Esophagus (tissue), 2 donors: ENCODE results near the gene TCEA3. TPM values are rescaled to one million over a fixed set of nuclear protein-coding genes. Genes with fewer than 3 reads are reported as not detected.
A peak's percentile ranks its signal among the peaks of the same experiment; 100 is the strongest.

ENCODE experiments used
- H3K27ac ChIP-seq, 2 donors: one replicate each; pipeline ENCODE4 v1.5.1; 2013; ENCODE audit warnings: low read depth in 2 of 2, mild to moderate bottlenecking in 2 of 2, inconsistent platforms in 1 of 2, low read length in 1 of 2, moderate library complexity in 1 of 2
- H3K27me3 ChIP-seq, 2 donors: one replicate each; pipeline ENCODE4 v1.6.1; 2013; ENCODE audit warnings: low read length in 2 of 2, control low read depth in 1 of 2, mild to moderate bottlenecking in 1 of 2; ENCODE audit not compliant: insufficient read depth in 2 of 2, control insufficient read depth in 1 of 2
- H3K36me3 ChIP-seq, 2 donors: one replicate each; pipeline ENCODE4 v1.6.1; 2013; ENCODE audit warnings: low read length in 1 of 2; ENCODE audit not compliant: control insufficient read depth in 2 of 2, insufficient read depth in 2 of 2
- H3K4me1 ChIP-seq, 2 donors: one replicate each; pipeline ENCODE4 v1.6.1; 2013; ENCODE audit warnings: low read length in 1 of 2; ENCODE audit not compliant: control insufficient read depth in 2 of 2, insufficient read depth in 2 of 2
- H3K4me3 ChIP-seq, 2 donors: one replicate each; pipeline ENCODE4 v1.5.1; 2013; ENCODE audit warnings: low read length in 2 of 2, mild to moderate bottlenecking in 2 of 2, low read depth in 1 of 2, moderate library complexity in 1 of 2
- H3K9me3 ChIP-seq, 2 donors: one replicate each; pipeline ENCODE4 v1.6.1; 2013; ENCODE audit warnings: mild to moderate bottlenecking in 2 of 2, low read depth in 1 of 2, low read length in 1 of 2, moderate library complexity in 1 of 2; ENCODE audit not compliant: control insufficient read depth in 2 of 2, insufficient read depth in 1 of 2
- WGBS, 2 donors: extraction: QIAGEN DNeasy Blood & Tissue Kit; methylation state at CpG; one replicate each; pipeline ENCODE4 v1.1.7; 2013; 5-methylcytosine and 5-hydroxymethylcytosine counted together
- polyA plus RNA-seq, 2 donors: library from polyadenylated mRNA; stranded (reverse); fragments of 200-250 nt; gene quantifications; one replicate each; pipeline ENCODE4 v1.2.3, GENCODE V29; 2013
- donor health status: healthy with polysubstance abuse.
- donor health status: Bipolar disorder and iron deficiency.

The TCEA3 gene
- polyA plus RNA-seq, 2 donors: 22.0 to 37.7 TPM

DNA sequence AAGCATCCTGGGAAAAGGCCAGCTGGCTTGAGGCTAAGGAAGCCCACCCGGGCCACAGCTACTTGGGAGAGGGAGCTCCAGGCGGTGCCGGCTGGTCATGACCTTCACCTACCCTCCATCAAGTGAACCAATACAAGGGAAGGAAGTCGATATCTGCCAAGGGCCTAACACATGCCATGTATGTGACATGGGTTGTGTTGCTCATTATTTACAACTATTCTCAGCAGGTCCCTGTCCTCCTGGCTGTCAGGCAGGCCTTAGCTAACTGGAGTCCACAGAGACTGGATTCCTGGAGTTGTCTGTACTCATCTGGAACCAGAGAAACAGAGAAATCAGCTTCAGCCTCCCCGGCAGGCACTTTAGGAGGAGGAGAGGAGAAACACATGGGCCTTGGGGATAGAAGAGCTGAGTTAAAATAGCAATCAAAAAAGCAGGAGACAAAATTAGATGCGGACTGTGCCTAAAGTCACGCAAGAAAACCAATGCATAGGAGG lies 15.7 kb downstream of the TCEA3 start:
- no peaks in the 10 kb centered on the region for H3K27me3 ChIP-seq
- H3K36me3 ChIP-seq: peaks cover 3 to 5% of the 10 kb centered on the region in 2 donors
- H3K27ac ChIP-seq: no peak overlapping the region
- H3K4me3 ChIP-seq: no peak overlapping the region
- peaks cover 0 to 3% of the 10 kb centered on the region in 2 donors for H3K4me1 ChIP-seq
- no peaks in the 10 kb centered on the region for H3K9me3 ChIP-seq
- 75 to 87% methylated on average over 7 of the region's 7 CpGs for WGBS, 2 donors

DNA sequence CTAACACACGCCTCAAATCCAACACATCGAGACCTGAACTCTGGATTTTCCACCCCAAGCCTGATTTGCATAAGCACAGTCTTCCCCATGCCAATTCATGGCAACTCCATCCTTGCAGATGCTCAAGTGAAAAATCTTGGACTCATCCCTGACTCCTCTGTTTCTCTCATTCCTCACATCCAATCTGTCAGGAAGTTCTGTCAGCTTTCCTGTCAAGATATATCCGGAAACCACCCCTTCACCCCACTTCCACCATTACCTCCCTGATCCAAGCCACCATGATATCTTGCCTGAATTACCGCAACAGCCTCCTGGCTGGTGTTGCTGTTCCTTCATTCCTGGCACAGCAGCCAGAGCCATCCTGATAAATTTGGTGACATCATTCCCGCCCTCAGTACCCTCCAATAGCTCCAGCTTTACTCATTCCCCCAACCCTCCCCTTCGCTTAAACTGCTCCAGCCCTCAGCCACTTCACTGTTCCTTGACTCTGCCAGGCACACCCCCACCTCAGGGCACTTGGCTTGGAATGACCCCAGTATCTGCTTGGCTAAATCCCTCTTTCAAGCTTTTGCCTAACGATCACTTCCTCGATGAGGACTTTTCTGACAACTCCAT lies 17.4 kb downstream of the TCEA3 start:
- peaks cover 3 to 5% of the 10 kb centered on the region in 2 donors for H3K36me3 ChIP-seq
- no peaks in the 10 kb centered on the region for H3K27me3 ChIP-seq
- H3K9me3 ChIP-seq: no peaks in the 10 kb centered on the region
- H3K27ac ChIP-seq: peak overlapping the region in 1 of 2 donors; percentile 57
- WGBS, 2 donors: 61 to 69% methylated on average over 8 of the region's 8 CpGs
- no peak overlapping the region for H3K4me3 ChIP-seq
- peaks cover 0 to 11% of the 10 kb centered on the region in 2 donors for H3K4me1 ChIP-seq

DNA sequence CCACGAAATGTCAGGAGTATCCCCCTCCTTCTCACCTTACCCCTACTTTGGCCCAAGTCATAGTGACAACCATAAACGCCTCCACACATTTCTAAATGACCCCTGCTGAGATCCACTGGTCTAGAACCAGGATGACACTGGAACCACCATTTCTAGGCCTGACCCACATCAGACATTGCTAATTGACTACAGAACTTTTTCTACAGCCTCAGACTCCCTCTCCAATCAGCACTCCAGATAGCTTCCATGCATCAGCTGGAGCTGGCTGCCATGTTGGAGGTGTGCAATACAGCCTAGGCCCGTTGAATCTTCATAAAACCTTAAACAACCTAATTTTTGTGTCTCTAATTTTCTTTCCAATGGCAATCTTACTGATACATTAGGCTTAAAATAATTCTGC lies 18.6 kb downstream of the TCEA3 start:
- Histone ChIP-seq H3K4me3 (no peak overlapping the region), H3K27ac (no peak overlapping the region), H3K36me3 (peaks cover 3 to 5% of the 10 kb centered on the region in 2 donors), H3K27me3 (no peaks in the 10 kb centered on the region), H3K9me3 (no peaks in the 10 kb centered on the region), H3K4me1 (peaks cover 0 to 11% of the 10 kb centered on the region in 2 donors)
- WGBS, 2 donors: 87 to 88% methylated on average over 3 of the region's 3 CpGs

DNA sequence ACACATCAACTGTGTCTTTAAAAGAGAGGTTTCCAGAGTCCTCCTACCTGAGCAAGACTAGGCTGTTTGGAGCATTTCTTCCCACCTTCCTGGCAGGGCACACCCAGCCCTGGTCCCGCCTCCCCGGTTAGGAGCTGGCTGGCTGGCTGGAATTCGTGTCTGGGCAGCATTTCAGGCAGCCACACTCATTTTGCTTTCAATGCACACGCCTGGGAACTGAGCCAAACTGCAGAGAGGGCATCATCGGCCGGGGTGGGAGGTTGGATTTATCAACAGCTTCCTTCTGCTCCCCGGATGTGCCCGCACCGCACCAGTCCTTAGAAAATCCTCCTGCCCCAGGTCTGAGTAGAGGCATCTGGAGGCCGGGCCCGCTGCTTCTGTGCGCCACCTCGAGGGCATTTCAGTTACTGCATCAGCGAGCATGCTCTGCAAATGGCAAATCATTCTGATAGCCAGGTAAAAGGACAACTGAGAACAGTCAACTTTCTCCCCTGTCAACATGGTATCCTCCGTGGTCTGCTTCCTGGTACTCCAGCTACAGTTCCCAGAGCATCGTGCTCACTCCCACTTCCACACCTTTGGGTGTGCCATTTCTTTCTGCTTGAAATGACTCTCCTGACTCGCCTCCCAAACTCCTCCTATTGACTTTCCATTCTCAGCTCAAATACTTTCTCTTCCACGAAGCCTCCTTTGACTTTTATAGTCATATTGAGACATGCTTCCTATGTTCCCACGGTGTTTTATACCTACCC lies 20.6 kb downstream of the TCEA3 start:
- Histone ChIP-seq H3K4me1 (peaks cover 0 to 11% of the 10 kb centered on the region in 2 donors), H3K27ac (peak overlapping the region; percentile 73 to 75), H3K9me3 (no peaks in the 10 kb centered on the region), H3K4me3 (no peak overlapping the region), H3K36me3 (peaks cover 3 to 5% of the 10 kb centered on the region in 2 donors), H3K27me3 (no peaks in the 10 kb centered on the region)
- 6% methylated on average over 19 of the region's 19 CpGs for WGBS, 2 donors

DNA sequence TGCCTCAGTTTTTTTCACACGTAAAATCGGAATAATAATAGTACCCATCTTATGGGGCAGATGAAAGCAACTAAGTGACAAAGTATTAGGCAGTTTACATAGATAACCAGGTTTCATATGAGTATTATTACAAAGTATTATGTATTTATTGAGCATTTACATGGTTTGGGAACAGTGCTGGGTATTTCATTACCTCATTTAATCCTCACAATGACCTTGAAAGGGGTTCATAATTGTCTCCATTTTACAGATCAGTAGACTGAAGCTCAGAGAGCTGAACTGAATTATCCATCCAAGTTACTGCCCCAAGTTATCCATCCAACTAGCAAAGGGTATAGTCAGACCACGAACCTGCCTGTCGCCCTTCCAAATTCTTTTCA lies 21.2 kb downstream of the TCEA3 start:
- Histone ChIP-seq H3K27ac (peak overlapping the region; percentile 67 to 75), H3K27me3 (no peaks in the 10 kb centered on the region), H3K4me3 (no peak overlapping the region), H3K4me1 (peaks cover 0 to 11% of the 10 kb centered on the region in 2 donors), H3K9me3 (no peaks in the 10 kb centered on the region), H3K36me3 (peaks cover under 1% of the 10 kb centered on the region in 2 donors)
- 52 to 71% methylated on average over 4 of the region's 4 CpGs for WGBS, 2 donors

DNA sequence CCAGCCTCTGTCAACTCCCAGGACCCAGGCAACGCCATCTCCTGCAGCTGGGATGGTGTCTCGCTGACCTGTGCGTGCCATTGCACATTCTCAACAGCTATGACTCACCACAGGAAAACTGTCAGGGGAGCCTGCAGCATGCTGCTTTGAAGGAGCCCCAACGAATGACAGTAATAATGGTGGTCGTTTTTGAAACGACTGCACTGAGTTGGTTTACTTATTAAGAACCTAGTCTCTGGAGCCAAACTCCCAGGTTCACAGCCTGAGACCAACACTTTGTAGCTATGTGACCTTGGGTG lies 21.6 kb downstream of the TCEA3 start:
- H3K36me3 ChIP-seq: no peaks in the 10 kb centered on the region
- WGBS, 2 donors: 19 to 25% methylated on average over 6 of the region's 6 CpGs
- peaks cover 0 to 11% of the 10 kb centered on the region in 2 donors for H3K4me1 ChIP-seq
- no peak overlapping the region for H3K4me3 ChIP-seq
- H3K27me3 ChIP-seq: no peaks in the 10 kb centered on the region
- peak overlapping the region; percentile 54 to 72 for H3K27ac ChIP-seq
- no peaks in the 10 kb centered on the region for H3K9me3 ChIP-seq

DNA sequence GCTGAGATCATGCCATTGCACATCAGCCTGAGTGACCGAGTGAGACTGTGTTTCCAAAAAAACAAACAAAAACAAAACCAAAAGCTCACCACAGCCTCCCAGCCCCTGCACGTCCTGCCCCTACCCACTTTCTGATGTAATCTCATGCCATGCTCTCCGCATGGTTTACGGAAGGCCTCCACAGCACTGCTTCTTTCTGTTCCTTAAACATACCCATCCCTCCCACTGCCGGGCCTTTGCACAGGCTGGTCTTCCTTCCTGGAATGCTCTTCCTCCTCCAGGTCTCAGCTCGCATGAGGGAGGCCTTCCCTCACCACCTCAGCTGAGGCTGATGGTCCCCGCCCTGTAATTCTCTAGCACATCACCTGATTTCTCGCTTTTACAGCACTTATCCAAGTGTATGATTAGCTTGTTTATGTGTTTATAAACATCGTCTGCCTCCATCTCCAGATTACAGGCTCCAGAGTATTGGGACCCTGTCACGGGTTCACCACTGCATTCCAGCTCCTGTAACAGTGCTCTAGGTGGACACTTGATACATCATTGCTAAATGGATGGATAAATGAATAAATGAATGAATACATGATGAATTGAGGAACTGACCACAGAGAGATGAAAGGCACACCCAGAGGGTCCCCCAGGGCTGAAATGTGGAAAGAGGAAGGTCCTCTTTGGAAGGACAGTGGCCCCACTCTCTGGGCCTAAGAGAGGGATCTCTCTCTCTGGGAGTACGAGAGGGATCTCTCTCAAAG lies 22.1 kb downstream of the TCEA3 start:
- WGBS, 2 donors: 66 to 70% methylated on average over 11 of the region's 11 CpGs
- H3K36me3 ChIP-seq: no peaks in the 10 kb centered on the region
- no peak overlapping the region for H3K4me3 ChIP-seq
- peaks cover 0 to 11% of the 10 kb centered on the region in 2 donors for H3K4me1 ChIP-seq
- no peaks in the 10 kb centered on the region for H3K27me3 ChIP-seq
- peak overlapping the region; percentile 54 to 72 for H3K27ac ChIP-seq
- no peaks in the 10 kb centered on the region for H3K9me3 ChIP-seq

DNA sequence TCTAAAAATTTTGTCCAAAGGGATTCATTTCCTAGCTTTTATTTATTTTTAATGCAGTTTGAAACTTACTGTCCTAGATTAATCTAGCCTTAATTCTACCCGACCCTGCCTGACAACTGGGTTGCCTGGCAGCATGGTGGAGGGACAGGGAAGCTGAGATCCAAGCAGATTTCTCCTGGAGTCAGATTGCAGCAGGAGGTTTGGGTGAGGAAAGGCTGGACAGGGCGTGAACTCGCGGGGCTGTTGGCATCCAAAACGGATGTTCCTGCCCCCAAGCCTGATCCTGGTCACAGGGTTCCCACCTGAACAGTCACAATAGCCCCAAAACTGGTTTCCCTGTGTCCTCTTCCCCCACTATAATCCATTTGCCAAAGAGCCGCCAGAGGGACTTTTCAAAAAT lies 23.2 kb downstream of the TCEA3 start:
- Histone ChIP-seq H3K27me3 (no peaks in the 10 kb centered on the region), H3K4me3 (no peak overlapping the region), H3K4me1 (peaks cover 0 to 8% of the 10 kb centered on the region in 2 donors), H3K36me3 (no peaks in the 10 kb centered on the region), H3K9me3 (no peaks in the 10 kb centered on the region), H3K27ac (peak overlapping the region; percentile 25 to 47)
- WGBS, 2 donors: 57 to 70% methylated on average over 6 of the region's 6 CpGs

DNA sequence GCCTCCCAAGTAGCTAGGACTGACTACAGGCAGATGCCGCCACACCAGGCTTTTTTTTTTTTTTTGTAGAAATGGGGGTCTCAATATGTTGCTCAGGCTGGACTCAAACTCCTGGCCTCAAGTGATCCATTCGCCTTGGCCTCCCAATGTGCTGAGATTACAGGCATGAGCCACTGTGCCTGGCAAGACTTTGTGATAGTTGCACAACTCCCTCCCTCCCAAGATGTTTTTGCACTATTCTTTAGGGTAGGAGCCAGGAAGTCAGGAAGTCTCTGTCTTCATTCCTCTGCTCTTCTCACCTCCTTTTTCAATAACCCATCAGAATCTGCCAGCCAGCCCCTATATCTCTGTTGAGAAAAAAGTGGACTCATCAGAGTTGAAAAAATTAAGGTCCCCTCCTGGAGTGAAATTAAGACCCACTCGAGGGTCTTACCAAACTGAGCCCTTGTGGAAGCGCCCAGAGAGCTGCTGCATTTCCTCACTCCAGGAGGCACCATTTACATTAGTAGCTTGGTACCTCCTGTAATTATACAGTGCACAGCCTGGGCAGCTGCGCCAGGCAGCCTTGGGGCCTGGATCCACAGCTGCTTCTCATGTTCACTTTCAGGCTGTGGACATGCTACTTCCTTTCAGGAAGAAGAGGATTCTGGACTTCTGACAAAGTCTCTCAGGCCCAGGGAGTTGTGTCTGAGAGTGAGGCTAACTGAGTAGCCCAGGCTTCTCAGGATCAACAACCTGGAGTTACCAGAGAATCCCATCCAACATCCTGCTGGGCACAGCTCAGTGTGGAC lies 24.0 kb downstream of the TCEA3 start:
- no peaks in the 10 kb centered on the region for H3K9me3 ChIP-seq
- peaks cover 0 to 8% of the 10 kb centered on the region in 2 donors for H3K4me1 ChIP-seq
- no peak overlapping the region for H3K4me3 ChIP-seq
- H3K27me3 ChIP-seq: no peaks in the 10 kb centered on the region
- H3K27ac ChIP-seq: peak overlapping the region; percentile 25 to 65
- H3K36me3 ChIP-seq: no peaks in the 10 kb centered on the region
- 83% methylated on average over 5 of the region's 5 CpGs for WGBS, 2 donors
